Activated CD8-positive, alpha-beta memory T cell treated with anti-CD3 and anti-CD28 coated beads for 36 hours (primary cell): Measurements from ENCODE around the gene SLC7A14. TPM values are rescaled to one million over a fixed set of nuclear protein-coding genes. Genes with fewer than 3 reads are reported as not detected.

ENCODE experiments used
- CTCF ChIA-PET: fragments of 350-600 bp; sonication (Branson Sonifier 250); formaldehyde crosslinking; loops from one replicate; lab custom pipeline; 2021; ENCODE audit warnings: antibody characterized with exemption; lab: Charles Lee
- POLR2A ChIA-PET: fragments of 350-600 bp; sonication (Branson Sonifier 250); formaldehyde crosslinking; loops from one replicate; lab custom pipeline; 2021; ENCODE audit warnings: antibody characterized with exemption; lab: Charles Lee
- total RNA-seq, 2 experiments: library from RNA; stranded (reverse); gene quantifications; one replicate each; pipeline ENCODE4 v1.2.3, GENCODE V29; 2021

Gene SLC7A14
- total RNA-seq, 2 experiments from 2014 or later: not detected

DNA sequence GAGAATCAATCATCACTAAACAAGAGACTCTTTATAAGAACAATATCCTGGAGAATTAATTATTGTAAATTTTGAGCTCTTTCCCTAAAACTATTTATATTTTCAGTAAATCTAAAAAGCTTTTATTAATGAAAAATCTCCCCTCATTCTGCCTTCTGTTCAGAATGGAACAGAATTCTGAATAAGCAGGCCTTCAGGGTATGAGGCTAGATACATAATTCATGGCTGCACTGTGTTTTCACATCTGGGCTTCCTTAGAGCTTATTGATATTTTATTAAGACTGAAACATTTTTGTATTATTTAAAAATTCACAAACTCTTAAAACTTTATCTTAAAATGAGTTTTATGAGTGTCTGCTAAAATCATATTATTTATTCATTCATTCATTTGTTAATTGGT is 142.4 kb downstream of the SLC7A14 start:
- CTCF ChIA-PET: no interaction called here

DNA sequence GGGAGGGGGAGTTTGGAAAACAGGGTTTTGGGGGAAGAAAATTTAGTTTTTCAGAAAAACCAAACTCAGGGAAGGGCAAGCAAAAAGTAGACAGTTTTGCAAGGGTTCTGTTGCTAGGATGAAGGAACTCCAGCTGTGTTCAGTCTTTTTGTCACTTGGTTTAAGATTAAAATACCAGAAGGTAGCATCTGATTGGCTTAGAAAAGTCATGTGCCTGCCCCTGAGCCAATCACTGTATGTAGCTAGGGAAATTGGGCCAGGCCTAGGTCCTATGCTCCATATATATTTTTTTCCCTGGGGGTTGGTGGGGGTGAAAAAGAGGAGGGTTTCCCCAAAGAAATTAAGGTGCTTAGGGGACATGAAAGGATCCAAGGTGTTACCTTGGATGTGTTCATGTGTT is 142.9 kb downstream of the SLC7A14 start:
- ChIA-PET POLR2A (no interaction called here), CTCF (no interaction called here)

More for the DNA sequence above, 142.4 kb downstream of the SLC7A14 start:
- POLR2A ChIA-PET: no interaction called here

DNA sequence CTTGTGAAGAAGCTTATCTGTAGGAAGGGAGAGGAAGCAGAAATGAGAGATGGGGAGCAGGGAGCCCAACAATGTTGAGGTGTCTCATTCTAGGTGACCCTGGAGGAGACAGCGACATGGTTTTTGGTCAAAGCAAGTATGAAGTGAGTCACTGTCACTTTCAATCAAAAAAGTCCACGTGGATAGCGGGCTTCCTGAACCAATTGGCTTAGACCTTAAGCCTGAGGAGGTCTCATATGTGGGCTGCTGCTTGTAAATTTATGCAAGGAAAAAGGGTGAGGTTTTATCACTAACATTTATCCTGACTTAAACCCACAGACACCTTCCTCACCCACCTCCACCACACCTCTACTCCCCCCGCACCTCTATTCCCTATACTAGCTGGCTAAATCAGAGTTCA is 144.5 kb downstream of the SLC7A14 start:
- ChIA-PET POLR2A (no interaction called here), CTCF (no interaction called here)

DNA sequence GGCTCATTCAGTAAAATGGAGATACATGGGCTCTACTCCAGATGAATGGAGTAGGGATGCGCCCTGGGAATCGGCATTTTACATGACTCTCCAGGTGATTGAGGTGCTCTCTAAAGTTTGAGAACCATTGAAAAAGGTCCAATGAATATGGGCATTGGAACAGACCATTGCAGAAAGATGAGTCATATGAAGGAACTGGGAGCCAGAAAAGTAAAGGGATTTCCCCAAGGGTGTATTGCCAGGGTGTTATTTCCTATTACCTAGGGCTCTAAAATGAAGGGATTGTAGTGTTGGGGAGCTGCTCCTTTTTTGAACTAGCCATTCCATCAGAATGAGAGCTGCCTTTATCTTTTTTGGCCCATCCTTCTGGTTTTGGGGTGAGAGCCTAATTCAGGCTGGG is 145.5 kb downstream of the SLC7A14 start:
- CTCF ChIA-PET: no interaction called here
- POLR2A ChIA-PET: no interaction called here

DNA sequence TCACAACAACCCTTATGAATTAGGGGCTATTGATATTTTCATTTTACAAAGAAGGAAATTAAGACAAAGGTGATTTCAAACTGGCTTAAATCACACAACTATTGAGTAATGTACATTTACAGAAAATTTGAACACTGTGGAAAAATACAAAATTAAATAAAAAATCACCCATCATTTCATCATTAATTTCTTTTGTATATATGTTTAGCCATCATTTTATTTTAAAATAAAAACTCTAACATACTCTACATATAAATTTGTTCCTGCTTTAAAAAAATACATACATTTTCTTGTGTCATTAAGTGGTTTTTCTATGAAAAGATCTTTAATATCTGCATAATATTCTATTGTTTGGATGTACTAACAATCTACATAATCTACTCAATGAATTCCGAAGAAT is 147.0 kb downstream of the SLC7A14 start:
- CTCF ChIA-PET: no interaction called here
- POLR2A ChIA-PET: no interaction called here

DNA sequence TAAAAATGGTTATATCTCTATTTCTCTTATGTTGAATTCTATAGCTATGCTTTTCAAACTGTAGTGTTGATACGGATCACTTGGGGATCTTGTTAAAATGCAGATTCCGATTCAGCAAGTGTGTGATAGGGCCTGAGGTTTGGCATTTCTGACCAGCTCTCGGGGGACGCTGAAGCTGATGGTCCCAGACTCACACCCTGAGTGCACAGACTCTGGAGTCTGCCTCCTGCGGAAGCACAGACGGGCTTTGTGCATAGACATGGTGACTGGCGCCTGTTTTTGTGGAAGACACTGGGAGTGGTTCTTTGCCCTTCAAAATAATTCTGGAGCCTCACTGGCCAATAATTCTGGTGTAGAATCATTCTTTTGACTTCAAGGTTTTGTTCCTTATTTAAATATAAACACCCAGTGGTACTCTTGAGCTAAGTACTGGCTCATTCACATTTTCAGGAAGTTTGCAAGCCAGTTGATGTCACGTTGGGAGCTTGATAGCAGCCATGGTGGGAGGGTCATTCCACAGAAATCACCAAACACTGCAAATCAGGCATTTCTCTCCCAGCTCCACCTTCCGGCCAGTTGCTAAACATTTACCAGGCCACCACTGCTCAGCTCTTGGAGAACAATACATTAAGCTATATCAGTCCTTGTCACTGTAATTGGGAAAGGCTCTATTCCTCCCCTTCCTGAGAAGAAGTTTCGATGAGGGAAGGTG is 148.0 kb downstream of the SLC7A14 start:
- ChIA-PET CTCF (interaction anchor here (0.6 kb wide), 1 partner anchor 42 kb away, joined by 3 read pairs; no protein-coding TSS in a partner anchor), POLR2A (interaction anchor here (0.5 kb wide), 1 partner anchor 268 kb away, joined by 3 read pairs; no protein-coding TSS in a partner anchor)

DNA sequence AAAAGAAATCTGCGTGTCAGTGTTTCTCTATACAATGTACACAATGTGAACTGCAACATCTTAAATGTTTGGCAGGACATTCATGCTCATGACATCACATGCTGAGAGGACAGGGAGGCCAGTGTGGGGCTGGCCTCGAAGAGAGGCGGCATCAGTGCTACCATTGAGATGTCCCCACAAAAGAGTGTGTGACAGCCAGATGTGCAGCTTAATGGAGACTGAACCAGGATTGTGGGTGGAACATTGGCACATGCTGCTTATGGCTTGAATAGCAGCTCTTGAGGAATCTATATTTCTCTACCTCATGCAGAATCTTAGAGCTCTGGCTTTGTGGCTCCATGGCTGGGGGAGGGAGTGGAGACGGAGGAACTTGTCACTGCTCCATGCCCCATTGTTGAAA is 148.7 kb downstream of the SLC7A14 start:
- ChIA-PET CTCF (no interaction called here), POLR2A (interaction anchor here (0.5 kb wide), 1 partner anchor 267 kb away, joined by 3 read pairs; no protein-coding TSS in a partner anchor)

DNA sequence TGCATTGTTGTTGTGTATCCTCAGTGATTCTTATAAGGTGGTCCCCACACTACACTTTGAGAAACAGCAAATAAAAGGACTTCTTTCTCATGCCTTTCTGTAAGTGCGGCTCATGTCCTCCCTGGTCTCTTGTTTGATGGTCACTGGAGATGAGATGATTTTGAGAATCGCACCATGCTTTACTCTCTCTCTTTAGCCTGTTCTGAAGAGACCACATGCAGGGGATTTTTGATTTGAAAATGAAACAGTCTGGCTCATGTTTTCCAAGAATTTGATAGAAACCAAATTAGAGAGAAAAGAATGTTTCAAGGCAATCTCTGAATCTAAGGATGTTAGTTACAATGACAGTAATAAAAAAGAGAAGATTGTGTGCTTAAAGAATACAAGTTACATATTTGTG is 149.2 kb downstream of the SLC7A14 start:
- ChIA-PET POLR2A (no interaction called here), CTCF (no interaction called here)

DNA sequence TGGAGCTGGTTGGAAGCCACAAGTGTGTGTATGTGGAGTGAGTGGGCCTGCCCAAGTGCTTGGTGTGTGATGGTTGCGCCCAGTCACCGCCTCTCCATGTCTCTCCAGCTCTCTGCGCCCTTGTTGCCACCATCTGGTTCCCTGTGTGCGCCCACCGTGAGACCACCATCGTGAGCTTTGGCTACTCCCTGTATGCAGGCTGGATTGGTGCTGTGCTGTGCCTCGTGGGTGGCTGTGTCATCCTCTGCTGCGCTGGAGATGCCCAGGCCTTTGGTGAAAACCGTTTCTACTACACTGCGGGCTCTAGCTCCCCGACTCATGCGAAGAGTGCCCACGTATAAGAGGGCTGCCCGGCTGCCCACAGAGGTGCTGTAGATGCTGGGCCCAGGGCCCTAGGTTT is 153.5 kb downstream of the SLC7A14 start:
- ChIA-PET CTCF (no interaction called here), POLR2A (no interaction called here)

DNA sequence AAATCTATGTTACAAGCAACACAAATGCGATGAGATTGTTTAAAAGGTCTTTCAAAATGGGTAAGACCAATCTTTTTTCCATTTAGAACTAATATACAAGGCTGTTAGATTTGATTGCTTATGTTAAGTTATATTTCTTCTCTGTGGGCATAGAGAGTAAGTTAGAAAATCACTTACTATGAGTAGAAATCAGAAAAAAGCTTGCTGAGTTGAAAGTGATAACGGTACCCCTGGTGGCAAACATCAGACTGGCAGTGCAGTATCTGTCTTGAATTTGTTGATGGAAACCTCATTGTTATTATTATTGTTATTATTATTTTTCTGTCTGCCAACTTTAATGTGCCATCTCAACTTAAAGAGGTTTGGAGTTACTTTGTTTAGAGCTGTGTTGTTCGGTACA is 154.8 kb downstream of the SLC7A14 start:
- CTCF ChIA-PET: interaction anchor here (1.0 kb wide), 1 partner anchor 379 kb away, joined by 4 read pairs; no protein-coding TSS in a partner anchor
- POLR2A ChIA-PET: no interaction called here

DNA sequence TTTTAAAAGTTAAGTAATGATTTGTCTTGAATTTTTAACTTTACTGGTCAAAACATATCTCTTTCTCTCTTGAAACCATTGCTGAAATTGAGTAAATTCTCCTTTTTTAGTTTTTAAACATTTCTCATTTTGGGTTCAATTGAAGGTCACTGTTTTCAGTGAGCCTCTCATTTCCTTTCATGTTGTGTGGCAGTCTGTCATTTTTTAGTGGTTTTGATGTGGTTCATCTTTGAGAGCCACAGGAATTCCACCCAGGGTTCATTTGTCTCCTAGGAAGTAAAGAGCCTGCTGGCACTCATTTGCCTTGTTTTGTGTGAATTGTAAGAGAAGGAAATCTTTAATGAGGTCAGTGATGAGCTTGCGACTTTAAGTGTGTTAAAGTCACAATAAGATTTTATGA is 156.8 kb downstream of the SLC7A14 start:
- ChIA-PET CTCF (no interaction called here), POLR2A (no interaction called here)

DNA sequence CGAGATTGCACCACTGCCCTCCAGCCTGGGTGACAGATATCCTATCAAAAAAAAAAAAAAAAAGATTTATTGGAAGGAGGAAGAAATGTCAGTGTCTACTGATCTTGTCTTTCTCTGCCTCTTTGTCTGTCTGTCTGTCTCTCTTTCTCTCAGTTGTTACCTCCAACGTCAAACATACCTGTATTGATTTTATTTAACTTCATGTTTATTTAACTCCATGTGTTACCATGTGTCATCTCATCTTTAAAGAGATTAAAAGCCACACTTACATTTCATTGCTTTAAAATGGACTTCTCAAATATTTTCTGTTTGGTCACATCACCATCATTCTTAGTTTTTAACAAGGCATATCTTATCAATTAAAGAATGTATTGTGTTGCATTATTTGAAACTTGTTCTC is 157.8 kb downstream of the SLC7A14 start:
- ChIA-PET POLR2A (no interaction called here), CTCF (no interaction called here)

DNA sequence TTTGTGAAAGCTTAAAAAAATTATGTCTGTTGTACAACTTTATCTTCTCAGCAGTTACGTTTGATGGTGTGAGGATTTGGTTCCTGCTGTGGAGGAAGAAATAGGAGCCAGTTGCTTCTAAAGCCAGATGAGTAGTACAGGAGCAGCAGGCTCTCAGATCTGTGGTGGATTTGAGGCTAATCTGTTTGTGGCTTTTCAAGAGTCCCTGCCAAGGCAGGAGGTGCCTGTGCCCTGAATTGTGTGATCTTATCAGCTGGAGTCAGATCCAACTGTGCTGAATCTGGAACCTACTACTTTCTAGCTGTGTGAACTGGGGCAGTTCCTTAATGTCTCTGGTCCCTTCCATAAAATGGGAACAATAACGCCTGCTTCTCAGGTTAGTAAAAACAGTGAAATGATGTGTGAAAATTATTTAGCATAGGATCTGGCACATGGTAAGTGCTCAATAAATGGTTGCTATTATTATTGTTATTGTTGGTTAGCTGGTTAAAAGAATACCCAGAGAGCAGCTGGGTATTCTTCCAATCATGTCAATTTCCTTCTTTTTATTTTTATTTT is 159.6 kb downstream of the SLC7A14 start:
- POLR2A ChIA-PET: no interaction called here
- CTCF ChIA-PET: interaction anchor here (0.6 kb wide), 1 partner anchor 11 kb away, joined by 3 read pairs; no protein-coding TSS in a partner anchor

DNA sequence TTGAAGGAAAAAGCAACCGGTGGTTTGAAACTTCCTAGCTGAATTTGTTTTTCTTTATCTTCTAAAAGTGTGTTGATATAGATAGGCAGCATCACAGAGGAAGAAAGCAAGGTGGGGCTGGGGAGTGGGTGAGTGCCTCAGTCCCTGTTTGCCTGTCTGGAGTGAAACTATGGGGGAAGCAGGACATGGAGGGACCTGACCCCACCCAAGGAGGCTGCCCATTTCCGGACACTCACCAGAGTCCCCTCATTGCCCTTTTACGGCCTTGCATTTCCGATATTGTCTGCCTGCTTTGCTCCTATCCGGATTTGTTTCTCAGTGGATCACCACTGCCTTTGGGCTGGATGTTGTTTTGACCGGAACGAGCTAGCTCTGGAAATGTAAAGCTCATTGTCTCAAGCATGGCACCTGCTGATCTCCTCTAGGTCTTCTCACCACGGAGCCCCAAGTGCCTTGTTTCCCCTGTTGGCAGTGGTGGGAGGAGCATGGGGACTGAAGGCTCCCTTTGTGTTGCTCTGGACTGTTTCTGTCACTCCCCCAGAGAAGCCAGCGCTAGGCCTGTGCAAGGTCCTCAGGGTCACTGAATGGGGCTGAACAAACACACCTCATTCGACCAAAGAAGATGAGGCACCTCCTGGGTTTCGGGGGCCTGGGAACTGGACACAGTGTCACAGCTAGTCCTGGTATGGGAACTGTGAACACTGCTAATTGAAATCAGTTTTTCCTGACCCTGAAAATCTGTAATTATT is 160.2 kb downstream of the SLC7A14 start:
- ChIA-PET POLR2A (no interaction called here), CTCF (interaction anchor here (0.9 kb wide), 1 partner anchor 12 kb away, joined by 5 read pairs; no protein-coding TSS in a partner anchor)

DNA sequence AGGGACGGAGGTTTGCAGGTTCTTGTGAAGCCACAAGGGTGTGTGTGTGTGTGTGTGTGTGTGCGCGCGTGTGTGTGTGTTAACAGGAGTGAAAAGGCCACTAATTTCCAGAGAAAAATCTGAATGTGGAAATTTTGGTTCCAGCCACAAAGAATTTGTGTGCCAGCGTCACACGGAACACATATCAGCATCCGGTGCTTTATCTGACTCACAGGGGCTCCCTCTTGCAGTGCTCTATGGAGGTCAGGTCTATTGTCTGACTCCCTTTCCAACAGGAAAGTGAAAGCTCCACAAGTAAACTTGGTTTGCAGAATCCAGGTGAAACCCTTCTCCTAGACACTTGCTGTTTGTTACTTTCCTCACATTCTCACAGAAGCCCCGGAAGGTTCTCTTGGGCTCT is 161.0 kb downstream of the SLC7A14 start:
- ChIA-PET POLR2A (no interaction called here), CTCF (interaction anchor here (0.9 kb wide), 1 partner anchor 11 kb away, joined by 5 read pairs; no protein-coding TSS in a partner anchor)

DNA sequence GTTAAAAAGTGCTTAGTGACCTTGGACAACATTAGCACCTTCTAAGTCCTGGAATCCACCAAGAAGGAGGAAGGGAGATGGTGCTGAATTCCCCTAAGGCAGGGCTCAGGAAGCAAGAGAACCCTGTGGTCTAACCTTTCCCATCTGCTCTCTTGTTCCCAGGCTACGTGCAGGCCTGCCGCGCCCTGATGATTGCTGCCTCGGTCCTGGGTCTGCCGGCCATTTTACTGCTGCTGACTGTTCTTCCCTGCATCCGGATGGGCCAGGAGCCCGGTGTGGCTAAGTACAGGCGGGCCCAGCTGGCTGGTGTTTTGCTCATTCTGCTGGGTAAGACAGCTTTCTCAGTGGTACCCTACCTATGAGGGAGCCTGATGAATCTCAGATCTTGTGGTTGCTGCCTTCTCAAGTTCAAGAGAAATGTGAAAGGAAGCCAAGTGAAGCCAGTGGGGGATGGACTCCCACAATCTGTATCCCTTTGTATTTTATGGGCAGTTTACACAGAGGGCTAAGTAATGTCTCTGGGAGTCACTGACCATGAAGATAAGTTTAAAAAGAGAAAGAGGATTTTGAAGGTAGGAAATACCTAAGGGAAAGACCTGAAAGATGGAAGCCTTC is 162.8 kb downstream of the SLC7A14 start:
- ChIA-PET POLR2A (no interaction called here), CTCF (no interaction called here)

DNA sequence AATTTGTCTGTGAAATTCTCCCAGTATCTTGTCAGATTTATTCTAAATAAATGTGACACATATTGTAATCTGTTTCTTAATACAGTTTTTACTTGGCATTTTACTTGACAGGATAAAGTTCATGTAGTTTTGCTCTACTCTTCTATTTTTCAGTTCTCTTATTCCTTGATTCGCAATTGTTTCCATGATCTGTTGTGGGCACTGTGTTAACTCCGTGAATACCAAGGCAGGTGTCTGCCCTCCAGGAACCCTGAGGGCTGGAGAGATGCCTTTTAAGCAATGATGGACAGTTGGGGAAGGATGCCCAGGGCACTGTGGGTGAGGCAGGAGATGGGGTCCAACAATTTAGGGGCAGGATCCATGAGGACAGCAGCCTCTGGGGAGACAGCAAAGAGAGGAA is 164.1 kb downstream of the SLC7A14 start:
- POLR2A ChIA-PET: no interaction called here
- CTCF ChIA-PET: no interaction called here

DNA sequence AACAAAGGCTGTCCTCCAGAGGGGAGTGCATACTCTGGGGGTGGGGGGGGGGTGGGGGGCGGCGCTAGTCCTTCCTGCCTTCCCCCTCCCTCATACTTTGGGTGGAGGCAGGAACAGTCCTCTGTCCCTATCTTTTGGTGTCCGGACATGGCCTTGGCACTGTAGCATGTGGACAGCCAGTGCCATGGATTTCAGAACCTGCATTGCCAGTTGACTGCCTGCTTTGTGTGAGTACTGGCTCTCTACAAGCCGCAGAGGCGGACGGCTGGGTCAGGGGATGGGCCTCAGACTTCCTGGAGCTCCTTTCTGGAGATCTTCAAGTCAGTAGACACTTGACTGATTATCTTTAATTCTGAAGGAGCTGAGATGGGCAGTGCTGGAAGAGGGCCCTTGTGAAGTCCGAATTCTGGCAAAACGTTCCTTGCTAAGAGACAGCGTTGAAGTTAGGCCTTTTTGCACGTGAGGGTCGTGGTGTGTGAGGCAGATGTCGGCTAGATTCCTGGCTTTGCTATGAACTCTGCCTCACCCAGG is 164.7 kb downstream of the SLC7A14 start:
- POLR2A ChIA-PET: no interaction called here
- CTCF ChIA-PET: no interaction called here

DNA sequence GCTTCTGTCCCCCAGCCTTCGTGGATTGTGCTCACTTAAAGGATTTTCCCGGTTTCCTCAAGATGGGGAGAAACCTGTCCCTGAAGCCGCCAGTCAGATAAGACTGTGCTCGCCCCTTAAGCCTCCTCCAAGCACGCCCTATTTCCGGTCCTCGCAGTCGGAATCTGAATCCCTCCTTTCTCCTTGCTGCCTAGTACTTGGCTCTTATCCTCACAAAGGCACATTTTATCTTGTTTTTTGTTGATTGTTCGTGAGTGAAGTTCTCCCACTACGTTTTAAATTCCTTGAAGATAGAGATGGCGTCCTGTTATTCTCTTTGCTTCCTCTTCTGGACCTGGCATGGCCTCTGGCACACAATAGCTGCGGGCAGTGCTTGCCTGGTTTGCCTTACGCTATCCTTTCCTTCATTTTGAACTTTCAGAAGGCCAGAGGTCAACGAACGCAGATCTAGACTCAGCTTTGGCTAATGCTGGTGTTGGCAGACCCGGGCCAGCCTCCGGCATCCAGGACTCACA is 165.5 kb downstream of the SLC7A14 start:
- ChIA-PET POLR2A (no interaction called here), CTCF (no interaction called here)
